Parathyroid adenoma (tissue), 2 donors: ENCODE measurements around the gene ABHD11.
A peak's percentile ranks its signal among the peaks of the same experiment; 100 is the strongest.
"Not testable (repeated sequence)": the region's sequence is repeated elsewhere in the genome, so short reads cannot be mapped to it uniquely, and the experiment has no call there.

Experiments
- H2AFZ ChIP-seq: fragments of 300-600 bp; sonication (generic); one replicate; pipeline ENCODE4 v1.7.0; 2017; ENCODE audit warnings: antibody characterized with exemption, mild to moderate bottlenecking
- H3K27ac ChIP-seq: fragments of 300-600 bp; sonication (generic); one replicate; pipeline ENCODE4 v1.7.0; 2017
- H3K27me3 ChIP-seq: fragments of 300-600 bp; sonication (generic); one replicate; pipeline ENCODE4 v1.7.0; 2017; ENCODE audit warnings: low read length; ENCODE audit not compliant: control insufficient read depth, insufficient read depth
- H3K36me3 ChIP-seq: fragments of 300-600 bp; sonication (generic); one replicate; pipeline ENCODE4 v1.7.0; 2017; ENCODE audit warnings: low read length; ENCODE audit not compliant: control insufficient read depth, insufficient read depth
- H3K4me1 ChIP-seq: fragments of 300-600 bp; sonication (generic); one replicate; pipeline ENCODE4 v1.7.0; 2017; ENCODE audit warnings: control low read depth
- H3K4me2 ChIP-seq: fragments of 300-600 bp; sonication (generic); one replicate; pipeline ENCODE4 v1.7.0; 2017; ENCODE audit warnings: low read length
- H3K4me3 ChIP-seq: fragments of 300-600 bp; sonication (generic); one replicate; pipeline ENCODE4 v1.7.0; 2017; ENCODE audit warnings: low read depth, low read length
- H3K79me2 ChIP-seq: fragments of 300-600 bp; sonication (generic); one replicate; pipeline ENCODE4 v1.7.0; 2017; ENCODE audit warnings: control low read depth
- H3K9ac ChIP-seq: fragments of 300-600 bp; sonication (generic); one replicate; pipeline ENCODE4 v1.7.0; 2017; ENCODE audit warnings: mild to moderate bottlenecking
- H3K9me3 ChIP-seq: fragments of 300-600 bp; sonication (generic); one replicate; pipeline ENCODE4 v1.7.0; 2017; ENCODE audit warnings: low read length; ENCODE audit not compliant: control insufficient read depth
- TF ChIP-seq, protein P1 (sequence below): fragments of 300-600 bp; sonication (generic); IDR thresholded peaks from one replicate; pipeline ENCODE4 v1.7.0; 2017; ENCODE audit warnings: antibody characterized with exemption, mild to moderate bottlenecking
- donor health status: primary hyperparathyroidism.

Gene ABHD11

DNA sequence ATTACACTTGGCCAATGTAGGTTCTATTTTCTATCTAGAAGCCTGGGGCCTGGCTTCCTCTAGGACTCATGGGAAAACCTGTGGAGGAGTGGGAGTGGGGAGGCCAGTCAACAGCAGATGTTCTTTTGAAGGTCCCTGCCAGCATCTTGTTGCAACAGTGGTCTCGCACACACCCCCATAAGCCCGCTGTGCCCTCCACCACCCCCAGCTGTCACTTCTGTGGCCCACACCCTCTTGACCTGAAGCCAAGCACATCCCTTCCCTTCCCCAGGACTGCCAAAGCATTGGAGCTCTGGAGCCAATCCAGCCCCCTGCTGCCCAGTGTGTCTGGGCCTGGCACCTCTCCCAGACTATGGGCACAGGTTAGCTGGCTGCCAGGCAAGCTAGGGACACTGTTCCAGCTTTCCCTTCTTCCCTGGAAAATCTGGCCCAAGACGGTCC lies 17.2 kb downstream of the ABHD11 start:
- no peak overlapping the region for H2AFZ ChIP-seq
- H3K36me3 ChIP-seq = no peaks in the 10 kb centered on the region
- H3K79me2 ChIP-seq = no peaks in the 10 kb centered on the region
- H3K9ac ChIP-seq = no peak overlapping the region
- no peaks in the 10 kb centered on the region for H3K27me3 ChIP-seq
- H3K9me3 ChIP-seq = no peaks in the 10 kb centered on the region
- TF ChIP-seq, protein P1, sequence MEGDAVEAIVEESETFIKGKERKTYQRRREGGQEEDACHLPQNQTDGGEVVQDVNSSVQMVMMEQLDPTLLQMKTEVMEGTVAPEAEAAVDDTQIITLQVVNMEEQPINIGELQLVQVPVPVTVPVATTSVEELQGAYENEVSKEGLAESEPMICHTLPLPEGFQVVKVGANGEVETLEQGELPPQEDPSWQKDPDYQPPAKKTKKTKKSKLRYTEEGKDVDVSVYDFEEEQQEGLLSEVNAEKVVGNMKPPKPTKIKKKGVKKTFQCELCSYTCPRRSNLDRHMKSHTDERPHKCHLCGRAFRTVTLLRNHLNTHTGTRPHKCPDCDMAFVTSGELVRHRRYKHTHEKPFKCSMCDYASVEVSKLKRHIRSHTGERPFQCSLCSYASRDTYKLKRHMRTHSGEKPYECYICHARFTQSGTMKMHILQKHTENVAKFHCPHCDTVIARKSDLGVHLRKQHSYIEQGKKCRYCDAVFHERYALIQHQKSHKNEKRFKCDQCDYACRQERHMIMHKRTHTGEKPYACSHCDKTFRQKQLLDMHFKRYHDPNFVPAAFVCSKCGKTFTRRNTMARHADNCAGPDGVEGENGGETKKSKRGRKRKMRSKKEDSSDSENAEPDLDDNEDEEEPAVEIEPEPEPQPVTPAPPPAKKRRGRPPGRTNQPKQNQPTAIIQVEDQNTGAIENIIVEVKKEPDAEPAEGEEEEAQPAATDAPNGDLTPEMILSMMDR = no peak
- no peak overlapping the region for H3K4me3 ChIP-seq
- no peak overlapping the region for H3K4me2 ChIP-seq
- no peak overlapping the region for H3K27ac ChIP-seq
- H3K4me1 ChIP-seq = peaks cover 7% of the 10 kb centered on the region

DNA sequence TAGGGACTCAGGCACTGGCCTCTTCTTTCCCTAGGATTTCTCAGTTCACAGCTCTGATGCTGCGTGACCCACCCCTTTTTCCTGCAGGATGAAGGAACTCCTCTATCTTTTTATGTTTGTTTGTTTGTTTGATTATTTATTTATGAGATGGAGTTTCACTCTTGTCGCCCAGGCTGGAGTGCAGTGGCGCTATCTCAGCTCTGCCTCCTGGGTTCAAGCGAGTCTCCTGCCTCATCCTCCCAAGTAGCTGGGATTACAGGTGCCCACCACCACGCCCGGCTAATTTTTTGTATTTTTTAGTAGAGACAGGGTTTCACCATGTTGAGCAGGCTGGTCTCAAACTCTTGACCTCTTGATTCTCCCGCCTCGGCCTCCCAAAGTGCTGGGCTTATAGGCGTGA lies 18.2 kb downstream of the ABHD11 start:
- H3K9ac ChIP-seq, H3K4me2 ChIP-seq: not testable (repeated sequence)
- H3K4me1 ChIP-seq = peaks cover 17% of the 10 kb centered on the region

DNA sequence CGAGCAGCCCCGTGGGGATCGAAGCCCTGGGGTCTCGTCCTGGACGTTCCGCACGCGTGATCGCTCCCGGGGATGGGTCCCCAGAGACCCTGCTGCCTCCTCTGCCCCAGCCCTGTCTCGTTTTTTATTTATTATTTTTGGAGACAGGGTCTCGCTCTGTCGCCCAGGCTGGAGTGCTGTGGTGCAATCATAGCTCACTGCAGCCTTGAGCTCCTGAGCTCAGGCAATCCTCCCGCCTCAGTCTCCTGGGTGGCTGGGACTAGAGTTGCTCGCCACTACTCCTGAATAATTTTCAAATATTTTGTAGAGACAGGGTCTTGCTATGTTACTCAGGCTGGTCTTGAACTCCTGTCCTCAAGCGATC lies 18.8 kb downstream of the ABHD11 start:
- no peaks in the 10 kb centered on the region for H3K79me2 ChIP-seq
- peak overlapping the region; percentile 77 for H3K4me2 ChIP-seq
- H3K36me3 ChIP-seq = no peaks in the 10 kb centered on the region
- peak overlapping the region; percentile 66 for H2AFZ ChIP-seq
- H3K4me1 ChIP-seq = peaks cover 19% of the 10 kb centered on the region
- no peaks in the 10 kb centered on the region for H3K27me3 ChIP-seq
- H3K9ac ChIP-seq = no peak overlapping the region
- peak overlapping the region; percentile 47 for H3K4me3 ChIP-seq
- no peaks in the 10 kb centered on the region for H3K9me3 ChIP-seq
- TF ChIP-seq, protein P1 = no peak
- H3K27ac ChIP-seq = no peak overlapping the region

More for the DNA sequence above, 18.2 kb downstream of the ABHD11 start:
- H2AFZ ChIP-seq, H3K27ac ChIP-seq, H3K4me3 ChIP-seq, H3K36me3 ChIP-seq, H3K79me2 ChIP-seq, H3K9me3 ChIP-seq, H3K27me3 ChIP-seq: not testable (repeated sequence)

DNA sequence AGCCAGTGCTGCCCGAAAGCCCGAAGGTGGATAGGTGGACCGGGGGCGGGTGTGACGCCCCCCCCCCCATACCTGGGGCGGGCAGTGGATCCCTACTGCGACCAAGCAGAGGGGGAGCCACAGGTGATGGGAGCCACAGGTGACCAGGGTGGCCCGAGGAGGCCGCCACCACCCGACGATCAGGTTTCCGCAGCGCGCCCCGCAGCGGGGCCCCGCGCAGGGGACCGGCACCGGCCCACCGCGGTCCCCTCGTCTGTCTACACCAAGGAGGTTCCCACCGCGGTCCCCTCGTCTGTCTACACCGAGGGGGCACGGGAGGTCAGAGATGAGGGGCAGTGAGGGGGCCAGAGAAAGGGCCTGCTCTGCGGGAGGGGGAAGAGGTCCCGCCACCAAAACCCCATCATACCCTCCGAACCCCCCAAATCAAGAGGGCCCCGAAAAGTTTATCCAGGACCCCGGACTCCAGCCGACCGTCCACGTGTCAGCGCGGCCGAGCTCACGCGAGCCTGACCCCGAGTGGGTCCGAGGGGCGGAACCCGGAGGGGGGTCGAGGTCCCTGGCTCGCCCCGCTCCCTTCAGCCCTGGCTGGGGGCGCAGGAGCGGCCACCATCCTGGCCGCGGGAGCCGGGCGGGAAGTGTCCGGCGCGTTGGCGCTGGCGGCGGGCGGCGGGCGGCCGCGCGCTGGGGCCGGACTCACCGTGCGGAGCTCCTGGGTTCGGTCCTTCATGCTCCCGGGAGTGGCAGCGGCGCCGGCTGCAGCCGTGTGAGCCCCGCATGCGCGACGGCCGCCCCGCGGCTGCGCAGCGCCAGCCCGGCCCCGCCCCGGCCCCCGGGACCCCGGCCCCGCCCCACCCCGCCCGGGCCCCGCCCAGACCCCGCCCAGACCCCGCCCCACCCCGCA lies 19.4 kb downstream of the ABHD11 start, which contains the start of gene STX1A:
Gene STX1A, minus strand, starts transcription at position 765 of the 901 bp plus-strand sequence. Its CDS starts 38 bp downstream, at position 727.
- no peaks in the 10 kb centered on the region for H3K36me3 ChIP-seq
- H3K4me1 ChIP-seq = peaks cover 19% of the 10 kb centered on the region
- no peak within 1 kb of the TSS for H3K9ac ChIP-seq
- no peaks in the 10 kb centered on the region for H3K27me3 ChIP-seq
- no peaks in the 10 kb centered on the region for H3K9me3 ChIP-seq
- no peak within 1 kb of the TSS for H3K27ac ChIP-seq
- H3K79me2 ChIP-seq = no peaks in the 10 kb centered on the region
- H3K4me2 ChIP-seq = peak within 1 kb of the TSS; percentile 87
- peak within 1 kb of the TSS; percentile 71 for H3K4me3 ChIP-seq
- H2AFZ ChIP-seq = peak within 1 kb of the TSS; percentile 77
- TF ChIP-seq, protein P1 = no peak

DNA sequence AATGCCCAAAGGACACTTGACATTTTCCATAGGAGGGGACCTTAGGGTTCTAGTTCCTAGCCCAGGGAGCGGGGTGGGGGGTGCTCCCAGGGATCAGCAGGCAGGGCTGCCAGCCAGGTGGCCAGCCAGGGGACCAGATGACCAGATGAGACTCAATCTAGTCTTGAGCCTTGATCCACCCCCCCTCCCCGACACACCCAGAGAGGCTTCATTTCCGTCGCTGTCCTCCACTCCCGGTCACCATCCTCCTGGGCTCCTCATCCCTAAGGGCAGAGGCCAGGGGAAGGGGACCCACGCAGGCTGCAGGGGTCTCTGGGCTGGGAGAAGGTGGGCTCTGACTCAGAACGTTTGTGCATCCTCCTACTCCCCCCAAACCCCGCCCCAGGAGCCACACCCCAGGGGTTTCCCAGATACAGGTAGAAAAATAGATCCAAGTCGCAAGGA lies 20.1 kb downstream of the ABHD11 start:
- Histone ChIP-seq H3K4me1 (peaks cover 19% of the 10 kb centered on the region), H3K79me2 (no peaks in the 10 kb centered on the region), H3K27ac (no peak overlapping the region), H3K9me3 (no peaks in the 10 kb centered on the region), H3K36me3 (no peaks in the 10 kb centered on the region), H2AFZ (no peak overlapping the region), H3K4me3 (peak overlapping the region; percentile 71), H3K9ac (no peak overlapping the region), H3K4me2 (peak overlapping the region; percentile 87), H3K27me3 (no peaks in the 10 kb centered on the region)
- TF ChIP-seq, protein P1 = no peak
